SK-N-SH treated with all-trans-retinoic acid at 6 μM for 48 hours (cell line): ENCODE measurements around the gene BOD1L1.

Experiments used
- ATAC-seq: fragments of 200-7000 bp; cut with Tn5 transposase; 3 replicates; pipeline ENCODE4 v1.9.1; 2020; ENCODE audit warnings: mild to moderate bottlenecking, moderate library complexity
- ARNTL ChIP-seq: fragments of 450-650 bp; formaldehyde crosslinking; IDR thresholded peaks from 2 replicates; pipeline ENCODE4 v1.5.0; 2020; ENCODE audit warnings: low read depth, mild to moderate bottlenecking, moderate library complexity, borderline replicate concordance
- BACH2 ChIP-seq: fragments of 250-450 bp; sonication (Bioruptor Pico); IDR thresholded peaks from 2 replicates; pipeline ENCODE4 v1.9.0; 2021; ENCODE audit warnings: mild to moderate bottlenecking, borderline replicate concordance
- CSDC2 ChIP-seq: fragments of 250-450 bp; sonication (Bioruptor Pico); IDR thresholded peaks from 2 replicates; pipeline ENCODE4 v1.5.0; 2020; ENCODE audit warnings: mild to moderate bottlenecking, moderate library complexity
- ESRRG ChIP-seq: fragments of 250-450 bp; sonication (Bioruptor Pico); IDR thresholded peaks from 2 replicates; pipeline ENCODE4 v1.6.1; 2021; ENCODE audit warnings: mild to moderate bottlenecking
- GLIS3 ChIP-seq: fragments of 250-450 bp; sonication (Bioruptor Pico); IDR thresholded peaks from 2 replicates; pipeline ENCODE4 v1.5.0; 2020; ENCODE audit warnings: mild to moderate bottlenecking, moderate library complexity
- ISL1 ChIP-seq: fragments of 250-450 bp; sonication (Bioruptor Pico); IDR thresholded peaks from 2 replicates; pipeline ENCODE4 v2.1.2; 2022; ENCODE audit warnings: mild to moderate bottlenecking, moderate library complexity
- OSR1 ChIP-seq: fragments of 250-450 bp; sonication (Bioruptor Pico); IDR thresholded peaks from 2 replicates; pipeline ENCODE4 v1.8.0; 2022; ENCODE audit warnings: moderate library complexity, mild to moderate bottlenecking, inconsistent platforms
- PPARA ChIP-seq: fragments of 250-450 bp; sonication (Bioruptor Pico); IDR thresholded peaks from 2 replicates; pipeline ENCODE4 v1.5.0; 2020; ENCODE audit warnings: mild to moderate bottlenecking, borderline replicate concordance
- RARB ChIP-seq: fragments of 250-450 bp; sonication (Bioruptor Pico); IDR thresholded peaks from 2 replicates; pipeline ENCODE4 v1.8.0; 2021; ENCODE audit warnings: mild to moderate bottlenecking, moderate library complexity
- SNAI2 ChIP-seq: fragments of 250-450 bp; sonication (Bioruptor Pico); IDR thresholded peaks from 2 replicates; pipeline ENCODE4 v1.5.0; 2020; ENCODE audit warnings: mild to moderate bottlenecking, moderate library complexity
- TCF4 ChIP-seq: fragments of 250-450 bp; sonication (Bioruptor Pico); IDR thresholded peaks from 2 replicates; pipeline ENCODE4 v1.8.0; 2021; ENCODE audit warnings: mild to moderate bottlenecking, moderate library complexity, borderline replicate concordance
- TOX ChIP-seq: fragments of 250-450 bp; sonication (Bioruptor Pico); IDR thresholded peaks from 2 replicates; pipeline ENCODE4 v1.8.0; 2021; ENCODE audit warnings: mild to moderate bottlenecking, moderate library complexity, borderline replicate concordance
- ZFP3 ChIP-seq: fragments of 250-450 bp; sonication (Bioruptor Pico); IDR thresholded peaks from 2 replicates; pipeline ENCODE4 v1.5.0; 2020; ENCODE audit warnings: mild to moderate bottlenecking, moderate library complexity
- ZFP30 ChIP-seq: fragments of 450-650 bp; formaldehyde crosslinking; IDR thresholded peaks from 2 replicates; pipeline ENCODE4 v1.5.0; 2022; ENCODE audit warnings: mild to moderate bottlenecking, moderate library complexity
- ZNF565 ChIP-seq: fragments of 450-650 bp; formaldehyde crosslinking; conservative IDR thresholded peaks from 2 replicates; pipeline ENCODE4 v1.5.0; 2020; ENCODE audit warnings: low read depth, mild to moderate bottlenecking, moderate library complexity
- ZNF70 ChIP-seq: fragments of 450-650 bp; formaldehyde crosslinking; IDR thresholded peaks from 2 replicates; pipeline ENCODE4 v1.5.0; 2020; ENCODE audit warnings: mild to moderate bottlenecking, moderate library complexity
- ZNF8 ChIP-seq: fragments of 450-650 bp; formaldehyde crosslinking; IDR thresholded peaks from 2 replicates; pipeline ENCODE4 v1.5.0; 2020; ENCODE audit warnings: mild to moderate bottlenecking, moderate library complexity
- TF ChIP-seq, protein P1 (sequence below): fragments of 250-450 bp; sonication (Bioruptor Pico); IDR thresholded peaks from 2 replicates; pipeline ENCODE4 v1.5.1; 2021; ENCODE audit warnings: mild to moderate bottlenecking, moderate library complexity
- TF ChIP-seq, protein P2 (sequence below): fragments of 250-450 bp; sonication (Bioruptor Pico); IDR thresholded peaks from 2 replicates; pipeline ENCODE4 v1.5.0; 2020; ENCODE audit warnings: mild to moderate bottlenecking, moderate library complexity
- TF ChIP-seq, protein P3 (sequence below): fragments of 250-450 bp; sonication (Bioruptor Pico); IDR thresholded peaks from 2 replicates; pipeline ENCODE4 v1.8.0; 2021; ENCODE audit warnings: low read depth, mild to moderate bottlenecking, moderate library complexity, borderline replicate concordance
- TF ChIP-seq, protein P4 (sequence below): fragments of 250-450 bp; sonication (Bioruptor Pico); IDR thresholded peaks from 2 replicates; pipeline ENCODE4 v1.5.1; 2020; ENCODE audit warnings: low read depth, mild to moderate bottlenecking, moderate library complexity
- TF ChIP-seq, protein P5 (sequence below): fragments of 250-450 bp; sonication (Bioruptor Pico); IDR thresholded peaks from 2 replicates; pipeline ENCODE4 v1.8.0; 2020; ENCODE audit warnings: mild to moderate bottlenecking, moderate library complexity, borderline replicate concordance

Gene BOD1L1

DNA sequence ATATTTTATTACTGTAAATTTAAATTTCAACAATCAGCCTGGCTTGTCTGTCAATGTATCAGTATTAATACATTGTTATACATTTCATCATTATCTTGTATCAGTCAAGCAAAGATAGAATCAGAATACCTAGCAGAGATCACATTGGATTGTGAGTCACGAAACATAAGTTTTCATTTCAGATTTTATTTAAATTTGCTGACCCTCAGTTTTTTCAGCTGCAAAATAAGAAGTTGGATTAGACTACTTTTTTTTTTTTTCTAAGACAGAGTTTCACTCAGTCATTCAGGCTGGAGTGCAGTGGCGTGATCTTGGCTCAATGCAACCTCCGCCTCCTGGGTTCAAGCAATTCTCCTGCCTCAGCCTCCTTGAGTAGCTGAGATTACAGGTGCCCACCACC is 49.9 kb downstream of the BOD1L1 start:
- TF ChIP-seq ZFP3 (no peak), PPARA (CRISPR knock-in tag) (no peak), ZNF8 (CRISPR knock-in tag) (no peak)
- ATAC-seq: no peak

DNA sequence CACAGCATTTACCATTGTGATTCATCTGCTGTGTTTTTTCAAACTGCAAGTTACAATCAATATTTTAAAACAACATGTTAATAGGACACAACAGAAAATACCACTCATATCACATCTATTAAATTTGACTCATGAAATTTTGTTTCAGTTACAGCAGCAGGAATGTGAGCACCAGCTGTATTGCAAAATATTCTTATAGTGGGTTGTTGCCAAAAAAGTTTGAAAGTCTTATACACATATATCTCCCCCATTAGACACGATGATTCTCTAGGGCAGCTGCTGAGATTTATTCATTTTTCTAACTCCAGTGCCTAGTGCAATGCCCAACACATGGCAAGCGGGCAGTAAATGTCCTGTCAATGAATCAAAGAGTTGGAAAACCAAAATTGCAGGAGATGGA is 56.6 kb downstream of the BOD1L1 start:
- TF ChIP-seq TCF4 (CRISPR knock-in tag) (no peak), OSR1 (CRISPR knock-in tag) (no peak)
- TF ChIP-seq, protein P1, sequence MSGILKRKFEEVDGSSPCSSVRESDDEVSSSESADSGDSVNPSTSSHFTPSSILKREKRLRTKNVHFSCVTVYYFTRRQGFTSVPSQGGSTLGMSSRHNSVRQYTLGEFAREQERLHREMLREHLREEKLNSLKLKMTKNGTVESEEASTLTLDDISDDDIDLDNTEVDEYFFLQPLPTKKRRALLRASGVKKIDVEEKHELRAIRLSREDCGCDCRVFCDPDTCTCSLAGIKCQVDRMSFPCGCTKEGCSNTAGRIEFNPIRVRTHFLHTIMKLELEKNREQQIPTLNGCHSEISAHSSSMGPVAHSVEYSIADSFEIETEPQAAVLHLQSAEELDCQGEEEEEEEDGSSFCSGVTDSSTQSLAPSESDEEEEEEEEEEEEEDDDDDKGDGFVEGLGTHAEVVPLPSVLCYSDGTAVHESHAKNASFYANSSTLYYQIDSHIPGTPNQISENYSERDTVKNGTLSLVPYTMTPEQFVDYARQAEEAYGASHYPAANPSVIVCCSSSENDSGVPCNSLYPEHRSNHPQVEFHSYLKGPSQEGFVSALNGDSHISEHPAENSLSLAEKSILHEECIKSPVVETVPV (CRISPR knock-in tag): no peak
- TF ChIP-seq, protein P2, sequence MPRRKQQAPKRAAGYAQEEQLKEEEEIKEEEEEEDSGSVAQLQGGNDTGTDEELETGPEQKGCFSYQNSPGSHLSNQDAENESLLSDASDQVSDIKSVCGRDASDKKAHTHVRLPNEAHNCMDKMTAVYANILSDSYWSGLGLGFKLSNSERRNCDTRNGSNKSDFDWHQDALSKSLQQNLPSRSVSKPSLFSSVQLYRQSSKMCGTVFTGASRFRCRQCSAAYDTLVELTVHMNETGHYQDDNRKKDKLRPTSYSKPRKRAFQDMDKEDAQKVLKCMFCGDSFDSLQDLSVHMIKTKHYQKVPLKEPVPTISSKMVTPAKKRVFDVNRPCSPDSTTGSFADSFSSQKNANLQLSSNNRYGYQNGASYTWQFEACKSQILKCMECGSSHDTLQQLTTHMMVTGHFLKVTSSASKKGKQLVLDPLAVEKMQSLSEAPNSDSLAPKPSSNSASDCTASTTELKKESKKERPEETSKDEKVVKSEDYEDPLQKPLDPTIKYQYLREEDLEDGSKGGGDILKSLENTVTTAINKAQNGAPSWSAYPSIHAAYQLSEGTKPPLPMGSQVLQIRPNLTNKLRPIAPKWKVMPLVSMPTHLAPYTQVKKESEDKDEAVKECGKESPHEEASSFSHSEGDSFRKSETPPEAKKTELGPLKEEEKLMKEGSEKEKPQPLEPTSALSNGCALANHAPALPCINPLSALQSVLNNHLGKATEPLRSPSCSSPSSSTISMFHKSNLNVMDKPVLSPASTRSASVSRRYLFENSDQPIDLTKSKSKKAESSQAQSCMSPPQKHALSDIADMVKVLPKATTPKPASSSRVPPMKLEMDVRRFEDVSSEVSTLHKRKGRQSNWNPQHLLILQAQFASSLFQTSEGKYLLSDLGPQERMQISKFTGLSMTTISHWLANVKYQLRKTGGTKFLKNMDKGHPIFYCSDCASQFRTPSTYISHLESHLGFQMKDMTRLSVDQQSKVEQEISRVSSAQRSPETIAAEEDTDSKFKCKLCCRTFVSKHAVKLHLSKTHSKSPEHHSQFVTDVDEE (CRISPR knock-in tag): no peak
- ATAC-seq: no peak

DNA sequence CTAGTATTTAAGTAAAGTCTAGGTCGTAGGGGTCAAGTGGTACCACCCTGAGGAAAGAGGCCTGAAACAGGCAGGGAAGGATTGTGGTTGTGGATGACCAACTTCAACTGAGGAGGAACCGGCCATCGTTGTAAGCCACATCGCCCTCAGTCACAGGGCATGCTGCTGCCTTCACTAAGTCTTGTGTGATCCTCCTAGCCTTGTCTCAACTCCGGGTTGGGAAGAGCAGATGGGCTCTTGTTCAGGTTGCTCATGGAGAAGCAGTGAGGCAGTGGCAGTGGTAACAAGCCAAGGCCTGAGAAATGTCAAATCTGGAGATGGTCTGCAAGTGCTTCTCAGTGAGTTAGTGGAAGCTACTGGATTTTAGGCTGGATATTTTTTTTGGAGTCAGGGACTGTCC is 60.4 kb downstream of the BOD1L1 start:
- no peak for ATAC-seq
- TF ChIP-seq ZFP30 (CRISPR knock-in tag) (no peak), TOX (no peak), BACH2 (no peak), ZNF8 (CRISPR knock-in tag) (no peak), GLIS3 (CRISPR knock-in tag) (no peak), CSDC2 (CRISPR knock-in tag) (no peak), ZNF70 (CRISPR knock-in tag) (no peak), ESRRG (CRISPR knock-in tag) (no peak), ZNF565 (CRISPR knock-in tag) (no peak), ZFP3 (no peak), ARNTL (CRISPR knock-in tag) (no peak), SNAI2 (CRISPR knock-in tag) (no peak), RARB (no peak), PPARA (CRISPR knock-in tag) (no peak), ISL1 (CRISPR knock-in tag) (no peak)
- TF ChIP-seq, protein P3, sequence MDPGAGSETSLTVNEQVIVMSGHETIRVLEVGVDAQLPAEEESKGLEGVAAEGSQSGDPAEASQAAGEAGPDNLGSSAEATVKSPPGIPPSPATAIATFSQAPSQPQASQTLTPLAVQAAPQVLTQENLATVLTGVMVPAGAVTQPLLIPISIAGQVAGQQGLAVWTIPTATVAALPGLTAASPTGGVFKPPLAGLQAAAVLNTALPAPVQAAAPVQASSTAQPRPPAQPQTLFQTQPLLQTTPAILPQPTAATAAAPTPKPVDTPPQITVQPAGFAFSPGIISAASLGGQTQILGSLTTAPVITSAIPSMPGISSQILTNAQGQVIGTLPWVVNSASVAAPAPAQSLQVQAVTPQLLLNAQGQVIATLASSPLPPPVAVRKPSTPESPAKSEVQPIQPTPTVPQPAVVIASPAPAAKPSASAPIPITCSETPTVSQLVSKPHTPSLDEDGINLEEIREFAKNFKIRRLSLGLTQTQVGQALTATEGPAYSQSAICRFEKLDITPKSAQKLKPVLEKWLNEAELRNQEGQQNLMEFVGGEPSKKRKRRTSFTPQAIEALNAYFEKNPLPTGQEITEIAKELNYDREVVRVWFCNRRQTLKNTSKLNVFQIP: no peak
- TF ChIP-seq, protein P4, sequence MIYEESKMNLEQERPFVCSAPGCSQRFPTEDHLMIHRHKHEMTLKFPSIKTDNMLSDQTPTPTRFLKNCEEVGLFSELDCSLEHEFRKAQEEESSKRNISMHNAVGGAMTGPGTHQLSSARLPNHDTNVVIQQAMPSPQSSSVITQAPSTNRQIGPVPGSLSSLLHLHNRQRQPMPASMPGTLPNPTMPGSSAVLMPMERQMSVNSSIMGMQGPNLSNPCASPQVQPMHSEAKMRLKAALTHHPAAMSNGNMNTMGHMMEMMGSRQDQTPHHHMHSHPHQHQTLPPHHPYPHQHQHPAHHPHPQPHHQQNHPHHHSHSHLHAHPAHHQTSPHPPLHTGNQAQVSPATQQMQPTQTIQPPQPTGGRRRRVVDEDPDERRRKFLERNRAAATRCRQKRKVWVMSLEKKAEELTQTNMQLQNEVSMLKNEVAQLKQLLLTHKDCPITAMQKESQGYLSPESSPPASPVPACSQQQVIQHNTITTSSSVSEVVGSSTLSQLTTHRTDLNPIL (CRISPR knock-in tag): no peak
- TF ChIP-seq, protein P2 (CRISPR knock-in tag): no peak
- TF ChIP-seq, protein P1 (CRISPR knock-in tag): no peak
- TF ChIP-seq, protein P5, sequence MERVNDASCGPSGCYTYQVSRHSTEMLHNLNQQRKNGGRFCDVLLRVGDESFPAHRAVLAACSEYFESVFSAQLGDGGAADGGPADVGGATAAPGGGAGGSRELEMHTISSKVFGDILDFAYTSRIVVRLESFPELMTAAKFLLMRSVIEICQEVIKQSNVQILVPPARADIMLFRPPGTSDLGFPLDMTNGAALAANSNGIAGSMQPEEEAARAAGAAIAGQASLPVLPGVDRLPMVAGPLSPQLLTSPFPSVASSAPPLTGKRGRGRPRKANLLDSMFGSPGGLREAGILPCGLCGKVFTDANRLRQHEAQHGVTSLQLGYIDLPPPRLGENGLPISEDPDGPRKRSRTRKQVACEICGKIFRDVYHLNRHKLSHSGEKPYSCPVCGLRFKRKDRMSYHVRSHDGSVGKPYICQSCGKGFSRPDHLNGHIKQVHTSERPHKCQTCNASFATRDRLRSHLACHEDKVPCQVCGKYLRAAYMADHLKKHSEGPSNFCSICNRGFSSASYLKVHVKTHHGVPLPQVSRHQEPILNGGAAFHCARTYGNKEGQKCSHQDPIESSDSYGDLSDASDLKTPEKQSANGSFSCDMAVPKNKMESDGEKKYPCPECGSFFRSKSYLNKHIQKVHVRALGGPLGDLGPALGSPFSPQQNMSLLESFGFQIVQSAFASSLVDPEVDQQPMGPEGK (CRISPR knock-in tag): no peak
